SW 1271 (cell line): Measurements from ENCODE around the gene ZNF654.
"Not testable (repeated sequence)": the region's sequence is repeated elsewhere in the genome, so short reads cannot be mapped to it uniquely, and the experiment has no call there.

Experiments used
- DNase-seq, 2 experiments: peaks; one replicate each; lab custom pipeline; 2025; lab: John Stamatoyannopoulos, UW

Gene ZNF654

DNA sequence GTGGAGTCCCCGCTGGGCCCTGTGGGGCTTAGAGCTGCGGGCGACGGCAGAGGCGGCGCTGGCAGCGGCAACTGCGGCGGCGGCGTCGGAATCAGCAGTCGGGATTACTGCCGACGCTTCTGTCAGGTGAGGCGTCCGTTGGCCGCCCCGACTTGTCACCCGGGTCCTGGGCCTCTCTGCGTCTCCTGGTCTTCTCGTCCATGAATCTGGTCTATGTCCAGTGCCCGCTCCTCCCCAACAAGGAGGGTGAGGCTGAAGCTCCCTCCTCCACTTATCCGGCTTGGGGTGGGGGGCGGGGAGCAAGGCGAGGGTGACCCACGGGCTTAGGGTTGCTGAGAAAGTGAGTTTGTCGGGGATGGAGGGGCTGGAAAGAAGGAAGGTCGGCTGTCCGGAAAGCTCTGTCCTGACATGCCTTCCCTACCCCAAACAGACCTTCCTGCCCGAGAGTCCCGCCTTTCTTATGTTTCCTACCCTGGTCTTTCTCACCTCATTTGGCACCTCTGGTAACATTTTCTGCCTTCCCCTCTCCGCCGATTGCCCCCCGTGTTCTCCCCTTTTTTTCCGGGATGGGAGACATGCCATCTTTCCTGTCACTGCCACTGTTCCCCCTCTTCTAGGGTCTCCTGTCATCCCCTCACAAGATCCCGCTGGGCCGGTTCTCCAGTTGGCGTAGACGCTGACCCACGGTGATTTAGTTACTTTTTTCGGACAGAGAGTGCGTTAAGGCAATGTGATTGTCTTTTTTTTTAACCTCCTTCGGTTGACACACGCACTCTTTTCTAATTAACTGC, 520 bp downstream of the ZNF654 start:
- DNase-seq: no peak

DNA sequence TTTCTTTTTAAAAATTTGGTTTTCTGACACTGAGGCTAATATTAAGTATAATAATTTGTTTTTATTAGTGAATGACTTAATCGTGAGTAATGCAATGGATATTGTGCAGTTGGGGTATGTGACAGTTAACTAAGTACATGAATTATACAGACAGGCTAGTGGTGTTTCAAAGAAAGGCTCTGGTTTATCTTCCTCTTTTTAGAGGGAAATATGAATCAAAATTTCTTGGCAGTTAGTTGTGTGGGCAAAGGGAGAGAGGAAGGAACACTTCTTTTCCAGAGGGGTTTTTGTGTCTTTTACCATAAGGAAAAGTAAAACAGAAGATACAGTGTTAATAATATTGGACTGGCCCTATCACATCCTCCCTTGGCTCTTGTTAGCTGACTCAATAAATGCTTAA, 2.7 kb downstream of the ZNF654 start:
- DNase-seq: no peak

DNA sequence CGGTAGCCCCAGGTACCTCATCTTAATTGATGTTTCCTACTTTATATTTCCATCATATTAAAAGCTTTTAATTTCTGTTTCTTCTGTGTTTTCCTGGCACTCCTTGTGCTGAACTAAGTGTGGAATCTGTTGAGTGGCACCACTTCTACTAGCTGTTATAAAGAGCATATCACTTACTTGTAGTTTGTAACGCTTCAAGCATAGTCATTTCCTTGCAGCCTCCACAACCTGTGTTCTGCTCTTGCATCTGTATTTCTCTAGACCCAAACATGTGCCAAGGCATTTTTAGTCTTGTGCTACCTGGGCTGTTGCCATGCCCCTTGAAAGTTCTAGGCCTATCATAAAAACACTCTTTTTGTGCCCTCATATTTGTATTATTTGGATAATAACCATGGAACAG, 16.0 kb downstream of the ZNF654 start:
- DNase-seq: no peak

DNA sequence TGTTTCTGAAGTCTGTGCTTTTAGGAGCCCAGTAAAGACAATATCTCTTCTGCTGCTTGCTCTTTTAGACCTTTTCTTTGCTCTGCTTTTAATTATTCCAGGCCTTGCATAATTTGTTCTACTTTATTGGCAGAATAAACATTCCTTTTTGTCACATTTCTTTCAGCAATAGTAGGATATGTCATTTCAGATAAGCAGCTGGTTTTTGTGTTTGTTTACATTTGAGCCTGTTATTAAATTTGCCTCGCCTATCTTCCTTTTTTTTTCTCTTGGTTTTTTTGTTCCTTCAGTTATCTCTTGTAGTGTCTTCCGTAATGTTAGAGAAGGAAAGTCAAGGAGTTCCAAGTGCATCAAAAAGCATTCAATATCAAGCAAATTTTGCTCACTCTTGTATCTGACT, 16.4 kb downstream of the ZNF654 start:
- DNase-seq: no peak

DNA sequence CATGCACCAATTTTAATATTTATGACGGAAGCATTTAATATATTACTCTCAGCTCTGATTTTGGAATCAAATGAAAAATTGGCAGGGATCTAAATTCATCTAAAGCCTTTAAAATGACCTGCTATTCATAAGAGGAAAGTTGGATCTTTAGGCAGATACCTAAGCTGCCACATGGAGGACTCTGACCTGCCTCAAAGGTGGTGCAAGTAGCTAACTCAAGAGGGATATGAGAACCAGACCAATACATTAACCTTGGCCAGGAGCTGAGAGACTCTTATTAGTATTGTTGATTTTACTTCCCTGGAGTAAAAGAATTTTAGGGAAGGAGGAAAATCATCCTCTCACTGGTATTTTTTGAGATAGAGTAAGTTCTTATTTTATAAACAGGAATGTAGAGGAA, 17.7 kb downstream of the ZNF654 start:
- DNase-seq: no peak

DNA sequence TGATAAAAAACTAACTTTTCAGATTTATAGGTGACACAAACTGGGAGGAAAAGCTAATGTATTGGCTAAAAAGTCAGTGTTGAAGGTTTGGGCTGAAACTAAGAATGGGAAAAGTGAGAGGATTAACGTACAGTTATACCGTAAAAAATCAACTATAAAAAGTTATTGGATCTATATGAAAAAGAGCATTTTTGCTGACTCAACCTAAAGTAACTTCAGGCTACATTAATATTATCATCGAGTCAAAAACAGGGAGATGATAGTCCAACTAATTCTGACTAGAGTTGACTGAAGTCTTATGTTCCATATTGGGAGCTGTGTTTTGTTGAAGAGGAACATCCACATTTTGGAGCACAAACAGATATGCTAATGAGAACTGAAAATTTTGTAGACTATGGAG, 19.9 kb downstream of the ZNF654 start:
- no peak for DNase-seq

DNA sequence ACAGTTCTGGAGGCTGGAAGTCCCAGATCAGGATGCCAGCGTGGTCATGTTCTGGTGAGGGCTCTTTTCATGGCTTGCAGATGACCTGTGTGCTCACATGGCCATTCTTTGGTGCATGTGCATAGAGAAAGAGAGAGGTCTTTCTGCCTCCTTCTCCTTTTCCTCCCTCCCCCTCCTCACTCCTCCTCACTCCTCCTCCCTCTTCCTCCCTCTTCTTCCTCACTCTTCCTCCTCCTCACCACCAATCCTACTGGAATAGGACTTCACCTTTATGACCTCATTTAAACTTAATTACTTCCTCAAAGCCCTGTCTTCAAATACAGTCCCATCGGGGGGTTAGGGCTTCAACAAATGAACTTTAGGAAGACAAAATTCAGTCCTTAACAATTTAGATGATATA, 23.8 kb downstream of the ZNF654 start:
- no peak for DNase-seq

DNA sequence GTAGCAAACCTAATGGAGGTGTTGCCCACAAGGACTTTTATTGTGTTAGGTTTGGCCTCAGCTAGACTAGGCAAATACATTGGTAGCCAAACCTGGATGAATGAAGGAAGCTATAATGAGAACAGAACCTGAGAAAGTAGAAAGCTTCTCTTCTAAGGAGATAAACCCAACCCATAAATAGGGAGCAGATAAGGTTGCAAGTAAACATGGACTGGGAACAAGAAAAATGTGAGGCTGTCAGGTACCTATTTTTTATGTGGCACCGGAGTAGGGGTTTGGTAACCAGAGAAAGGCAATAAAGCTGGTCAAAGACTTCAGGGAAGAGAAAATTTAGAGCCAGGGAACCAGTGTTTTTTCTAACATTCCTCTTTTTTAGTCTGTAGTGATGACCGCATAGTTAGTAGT, 25.0 kb downstream of the ZNF654 start:
- no peak for DNase-seq

DNA sequence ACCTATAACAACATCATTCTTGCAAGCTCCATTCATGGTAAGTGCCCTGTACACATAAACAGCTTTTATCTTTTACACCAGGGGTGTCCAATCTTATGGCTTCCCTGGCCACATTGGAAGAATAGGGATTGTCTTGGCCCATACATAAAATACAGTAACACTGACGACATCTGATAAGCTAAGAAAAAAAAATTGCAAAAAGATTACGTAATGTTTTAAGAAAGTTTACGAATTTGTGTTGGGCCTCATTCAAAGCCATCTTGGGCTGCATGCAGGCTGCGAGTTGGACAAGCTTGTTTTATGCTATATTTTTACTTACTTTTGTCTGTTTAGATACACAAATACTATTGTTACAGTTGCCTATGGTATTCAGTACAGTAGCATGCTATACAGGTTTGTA, 31.6 kb downstream of the ZNF654 start:
- DNase-seq: no peak

DNA sequence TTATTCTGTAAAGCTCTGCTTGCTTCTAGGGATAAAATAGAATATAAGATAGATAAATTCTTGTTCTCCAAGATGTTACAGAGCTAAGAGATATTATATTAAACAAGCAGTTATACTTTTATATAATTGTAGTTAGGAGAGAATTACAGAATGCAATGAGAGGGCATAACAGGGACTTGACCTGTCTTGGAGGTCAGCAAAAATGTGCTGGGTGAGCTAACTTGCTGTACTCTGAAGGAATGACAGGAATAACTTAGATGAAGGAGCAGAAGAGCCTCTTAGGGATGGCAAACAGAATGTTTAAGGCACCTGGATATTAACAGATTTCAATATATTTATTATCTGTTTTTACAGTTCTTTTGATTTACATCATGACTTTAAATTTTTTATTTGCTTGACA, 33.2 kb downstream of the ZNF654 start:
- DNase-seq: no peak

DNA sequence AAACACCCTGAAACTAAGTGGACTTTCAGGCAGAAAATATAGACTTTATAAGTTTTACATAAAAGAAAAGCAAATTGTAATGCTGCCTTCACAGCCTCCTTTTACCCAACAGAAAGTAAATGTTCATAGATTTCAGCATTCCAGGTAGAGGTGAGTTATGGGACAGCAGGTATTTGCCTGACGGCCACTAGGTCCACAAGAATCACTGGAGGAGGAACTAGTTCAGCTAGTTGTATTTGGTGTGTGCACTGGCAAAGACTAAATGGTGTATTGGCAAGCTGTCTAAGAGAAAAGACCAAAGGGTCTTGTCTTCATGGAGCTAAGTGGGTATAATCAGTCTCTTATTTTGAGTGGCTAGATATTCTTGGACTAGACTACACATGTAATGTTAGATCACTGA, 34.2 kb downstream of the ZNF654 start:
- no peak for DNase-seq

DNA sequence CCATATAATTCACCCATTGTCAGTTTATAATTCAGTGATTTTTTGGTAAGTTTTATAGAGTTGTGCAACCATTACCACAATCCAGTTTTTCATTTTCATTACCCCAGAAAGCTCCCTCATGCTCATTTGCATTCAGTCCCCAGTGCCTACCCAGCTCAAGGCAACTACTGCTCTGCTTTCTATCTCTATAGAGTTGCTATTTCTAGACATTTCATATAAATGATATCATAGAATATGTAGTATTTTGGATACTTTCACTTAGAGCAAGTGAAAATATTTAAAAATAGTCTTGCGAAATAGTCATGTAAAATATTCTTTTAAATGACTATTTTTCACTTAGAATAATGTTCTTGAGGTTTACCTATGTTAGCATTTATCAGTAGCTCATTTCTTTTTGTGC, 42.1 kb downstream of the ZNF654 start:
- DNase-seq: no peak

DNA sequence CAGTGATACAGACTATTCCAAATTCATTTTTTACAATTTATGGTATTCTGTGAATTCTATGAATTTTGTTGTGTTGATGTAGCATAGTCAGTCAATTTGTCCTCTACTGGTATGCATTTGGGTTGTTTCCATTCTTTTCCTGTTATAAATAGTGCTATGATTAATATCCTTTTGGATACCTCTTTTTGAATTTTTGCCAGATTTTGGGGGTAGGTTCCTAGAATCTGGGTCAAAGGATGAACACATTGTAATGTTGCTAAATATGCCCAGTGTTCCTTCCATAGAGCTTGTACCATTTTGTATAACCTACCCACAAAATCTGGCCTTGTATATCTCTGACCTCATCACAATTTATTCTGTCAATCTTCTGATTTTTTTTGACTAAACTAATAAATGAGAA, 46.3 kb downstream of the ZNF654 start:
- no peak for DNase-seq

DNA sequence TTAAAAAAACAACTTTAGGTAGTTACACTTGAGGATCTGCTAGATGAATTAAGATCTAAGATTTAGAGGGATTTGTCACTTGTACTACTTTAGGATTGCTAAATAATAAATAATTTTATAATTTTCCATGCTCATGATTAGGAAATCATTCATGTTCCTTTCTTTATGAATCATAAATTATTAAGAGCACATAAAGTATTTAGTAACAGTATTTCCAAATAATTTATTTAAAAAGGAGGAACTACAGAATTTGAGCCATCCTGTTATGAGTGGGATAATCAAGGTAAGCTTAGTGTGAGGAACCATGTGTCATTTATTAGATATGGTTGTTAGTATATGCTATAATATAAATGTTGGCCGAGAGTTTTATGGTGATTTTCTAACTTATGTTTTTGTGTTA, 53.2 kb downstream of the ZNF654 start:
- DNase-seq: no peak

DNA sequence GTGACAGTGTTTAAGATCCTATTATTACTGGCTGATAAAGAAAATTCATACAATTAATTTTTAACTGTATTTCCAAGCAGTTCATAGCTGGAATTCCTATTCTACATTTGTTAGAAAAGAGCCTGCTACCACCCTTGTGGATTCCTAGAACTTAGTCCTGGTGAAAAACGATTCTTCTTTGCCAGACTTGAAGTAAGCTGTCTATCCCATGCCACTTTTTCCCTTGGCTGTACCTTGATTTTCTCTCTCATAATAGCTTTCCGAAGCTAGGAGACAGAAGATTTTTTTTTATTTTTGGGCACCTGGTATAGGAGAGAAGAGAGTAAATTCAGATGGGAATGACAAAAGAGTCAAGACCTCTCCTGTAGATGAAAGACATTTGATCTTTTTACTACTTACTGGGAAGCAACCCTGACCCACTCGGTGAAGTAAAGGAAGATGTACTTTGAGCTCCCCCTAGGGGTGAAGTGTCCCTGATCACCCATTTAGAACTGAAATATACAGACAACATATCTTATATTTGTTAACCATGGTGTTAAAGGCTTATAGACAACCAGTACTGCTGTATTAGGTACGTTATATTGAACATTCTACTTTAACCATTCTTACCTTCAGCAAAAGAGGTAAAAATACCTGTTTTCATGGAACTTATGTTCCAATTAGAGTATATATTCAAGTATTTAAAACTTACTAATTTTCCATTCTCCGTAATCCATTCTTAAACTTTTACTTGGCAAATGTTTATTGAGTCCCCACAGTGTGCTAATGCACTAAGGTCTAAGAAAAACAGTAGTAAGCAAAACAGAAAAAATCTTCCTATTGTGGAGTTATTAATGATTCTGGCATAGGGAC, 54.5 kb downstream of the ZNF654 start:
- DNase-seq: peak; percentile 0 to 46

DNA sequence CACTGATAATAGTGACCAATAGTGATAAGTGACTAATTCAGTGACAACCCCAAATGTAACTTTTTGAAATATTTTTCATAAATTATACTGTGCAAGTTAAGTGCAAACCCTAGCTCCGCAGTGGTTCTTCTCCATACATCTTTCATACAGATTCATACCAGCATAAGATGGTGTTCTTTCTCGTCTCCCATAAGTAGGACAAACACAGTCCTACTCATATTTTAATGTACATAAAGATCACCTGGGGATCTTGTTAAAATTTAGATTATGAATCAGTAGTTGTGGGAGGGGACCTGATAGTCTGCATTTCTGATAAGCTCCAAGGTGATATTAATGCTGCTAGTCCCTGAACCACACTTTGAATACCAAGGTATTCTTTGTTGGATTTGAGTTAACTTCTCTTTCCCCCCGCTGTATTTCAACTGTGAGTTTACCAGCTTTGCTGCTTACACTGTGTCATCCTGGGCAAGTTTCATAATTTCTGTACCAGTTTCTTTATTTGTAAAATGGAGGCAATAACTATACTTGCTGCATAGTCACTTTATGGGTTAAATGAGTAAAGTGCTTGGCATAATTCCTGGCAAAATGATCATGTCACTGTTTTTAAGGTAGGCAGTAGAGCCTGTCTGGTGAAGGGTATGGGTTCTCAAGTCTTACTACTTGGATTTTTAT, 56.0 kb downstream of the ZNF654 start:
- DNase-seq: no peak

DNA sequence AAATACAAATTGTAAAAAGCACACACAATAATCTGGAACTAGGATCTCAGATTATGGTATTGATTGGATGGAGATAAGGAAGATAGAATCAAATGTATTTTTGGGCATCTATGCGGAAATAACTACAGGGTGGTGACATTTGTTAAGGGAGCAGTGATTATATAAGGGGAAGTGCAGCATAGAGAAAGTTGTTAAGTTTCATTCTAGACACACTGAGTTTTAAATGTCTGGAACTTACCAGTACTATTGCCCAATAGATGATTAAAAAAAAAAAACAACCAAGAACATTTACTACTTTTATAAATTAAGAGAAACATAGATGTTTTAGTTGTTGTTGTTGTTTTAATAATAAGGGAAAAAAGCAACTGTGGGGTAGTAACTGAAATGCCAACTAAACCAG, 58.6 kb downstream of the ZNF654 start:
- no peak for DNase-seq

DNA sequence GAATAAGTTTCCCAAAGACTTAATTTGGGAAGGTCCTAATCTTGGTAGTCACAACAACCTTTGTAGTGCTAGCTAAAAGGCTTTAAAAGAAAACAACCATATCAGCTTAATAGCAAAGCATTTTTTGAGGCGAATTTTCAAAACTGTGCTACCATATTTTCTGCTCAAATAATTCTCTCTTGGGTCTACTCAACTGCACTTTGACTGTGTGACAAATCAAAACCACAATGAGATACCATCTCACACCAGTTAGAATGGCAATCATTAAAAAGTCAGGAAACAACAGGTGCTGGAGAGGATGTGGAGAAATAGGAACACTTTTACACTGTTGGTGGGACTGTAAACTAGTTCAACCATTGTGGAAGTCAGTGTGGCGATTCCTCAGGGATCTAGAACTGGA, 59.5 kb downstream of the ZNF654 start:
- DNase-seq: not testable (repeated sequence)

DNA sequence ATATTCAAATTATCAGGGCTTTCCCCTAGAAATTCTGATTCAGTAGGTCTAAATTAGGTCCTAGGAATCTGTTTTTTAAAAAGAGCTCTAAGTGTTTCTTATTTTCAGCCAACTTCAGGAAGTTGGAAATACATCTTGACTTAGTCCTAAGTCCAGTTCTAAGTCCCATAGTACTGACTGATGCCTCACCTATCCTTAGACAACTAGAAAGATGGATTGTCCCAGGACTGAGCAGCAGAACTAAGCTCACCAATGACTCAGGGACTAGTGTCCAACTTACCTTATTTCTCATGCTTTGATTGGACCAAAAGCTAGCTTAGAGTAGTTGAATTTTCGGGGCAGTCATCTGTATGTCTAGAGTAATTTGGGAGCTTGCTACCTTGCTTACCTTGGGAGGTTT, 64.5 kb downstream of the ZNF654 start:
- DNase-seq: no peak

DNA sequence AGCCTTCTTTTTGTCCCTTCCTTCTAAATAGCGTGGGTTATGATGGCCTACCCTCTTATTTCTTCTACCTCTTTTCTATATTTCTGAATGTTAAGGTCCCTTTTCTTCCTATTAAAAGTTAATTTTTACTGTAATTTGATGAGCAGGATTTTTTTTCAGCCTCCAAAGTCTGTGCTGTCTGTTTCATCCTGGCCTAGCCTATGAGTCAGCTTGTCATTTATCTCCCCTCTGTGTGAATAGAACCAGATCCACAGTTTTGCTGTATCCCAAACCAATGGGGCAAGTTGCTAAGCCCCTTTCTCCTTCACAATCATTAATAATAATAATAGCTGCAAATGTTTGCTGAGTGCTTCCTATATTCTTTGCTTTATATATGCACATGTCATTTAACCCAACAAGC, 72.6 kb downstream of the ZNF654 start:
- no peak for DNase-seq

DNA sequence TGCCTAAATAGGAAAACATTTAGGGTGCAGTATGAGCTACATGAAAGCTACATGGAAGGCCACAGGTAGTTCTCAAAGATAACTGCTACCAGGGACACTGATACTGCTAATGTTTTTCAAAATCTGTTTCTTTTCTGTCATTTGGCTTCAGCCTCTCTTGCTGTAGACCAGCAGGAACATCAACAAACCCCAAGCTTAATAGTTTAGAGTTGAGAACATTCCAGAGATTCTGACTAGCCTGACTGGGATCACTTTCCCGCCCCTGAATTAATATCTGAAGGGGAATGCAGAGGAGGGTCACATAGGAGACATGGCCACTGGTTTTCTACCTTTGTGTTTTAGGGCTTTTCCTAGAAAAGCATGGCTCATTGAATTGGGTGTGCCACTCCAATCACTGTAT, 73.8 kb downstream of the ZNF654 start:
- DNase-seq: no peak

DNA sequence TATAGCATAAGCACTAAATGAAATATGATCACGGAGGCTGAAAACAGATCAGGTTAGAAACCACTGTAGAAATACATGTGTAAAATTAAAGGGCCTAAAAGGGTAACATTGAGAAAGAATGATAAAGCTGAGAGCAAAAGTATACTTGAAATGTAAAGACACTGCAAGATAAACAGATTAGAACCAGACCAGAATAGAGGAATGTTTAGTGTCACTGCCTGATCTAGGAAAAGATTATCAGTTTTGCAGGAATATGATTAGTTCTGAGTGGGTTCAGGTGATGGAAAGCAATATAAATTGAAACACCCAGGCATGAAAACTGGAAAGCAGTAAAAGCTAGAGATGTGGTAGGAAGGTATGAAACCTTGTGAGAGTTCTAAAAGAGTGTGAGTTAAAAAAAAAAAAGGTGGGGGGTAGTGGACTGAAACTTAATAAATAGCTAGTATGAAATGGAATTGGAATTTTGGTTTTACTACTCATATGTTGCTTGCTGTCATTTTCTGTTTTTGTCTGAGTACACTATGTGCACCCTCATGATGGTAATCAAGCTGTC, 74.7 kb downstream of the ZNF654 start:
- DNase-seq: no peak

DNA sequence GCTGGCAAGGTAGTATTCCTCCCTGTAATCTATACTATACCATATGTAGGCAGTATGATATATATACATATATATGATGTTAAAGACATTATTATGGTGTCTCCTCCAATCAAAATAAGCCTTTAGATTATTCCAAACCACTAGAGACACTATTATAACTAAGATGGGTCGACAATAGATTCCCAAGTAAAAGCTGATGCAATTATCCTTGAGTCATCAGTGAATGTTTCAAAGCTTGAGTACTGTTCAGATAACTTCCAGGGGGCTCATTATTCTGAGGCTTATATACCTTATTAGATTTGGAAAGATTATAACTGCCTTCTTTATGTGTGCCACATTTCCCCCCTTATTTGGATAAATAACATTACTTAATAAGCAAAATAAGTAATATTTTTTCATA, 78.8 kb downstream of the ZNF654 start:
- DNase-seq: no peak
